ENCODE data around the gene GPR183. TPM values are rescaled to one million over a fixed set of nuclear protein-coding genes. Genes with fewer than 3 reads are reported as not detected.

The GPR183 gene
- total and polyA plus RNA-seq, 10 of the 15 experiments (the other 5 are each of a cell fraction or from before 2014, with no cell fraction given) = 134 to 669 (median 225) TPM

GRCh38 chr13:99354371-99354951, 47.3 kb upstream of the GPR183 start (continued):
- TF ChIP-seq NFIC (IDR thresholded peaks at IDR 0.05; ENCODE audit: low read depth, low read length) = 0 out of 2 replicates have a peak, but pooled peaks have one; percentile 17

- FAIRE-seq = no peak
- ChIA-PET POLR2A (interaction anchor here (0.5 to 1.9 kb wide), 12 partner anchors 8 to 1499 kb away, joined by 3 to 9 read pairs (median 4); partner anchors contain the start of gene GPR183), RAD21 (ENCODE audit: unreplicated experiment) (interaction anchor here (0.7 to 7.5 kb wide), 15 partner anchors 8 to 88 kb away, joined by 3 to 99 read pairs (median 7); partner anchors contain the start of gene GPR183), SMC1A (ENCODE audit: uncharacterized antibody, unreplicated experiment) (interaction anchor here (0.8 to 7.5 kb wide), 23 partner anchors 10 to 88 kb away, joined by 3 to 78 read pairs (median 6); partner anchors contain the start of gene GPR183), CTCF (interaction anchor here (0.8 to 3.9 kb wide), 15 partner anchors 11 to 89 kb away, joined by 3 to 22 read pairs (median 4); no protein-coding TSS in a partner anchor)
- in situ Hi-C loops (cut with MboI) = no loop called here
- peak overlapping the region; percentile 51 for H3K9ac ChIP-seq (ENCODE audit: control insufficient read depth, insufficient read depth, low read length)
- intact Hi-C loops (cut with micrococcal nuclease; ENCODE audit: unreplicated experiment) = loop anchor here (1.0 kb wide), 1 partner anchor 32 kb away; no protein-coding TSS in a partner anchor
- no peaks in the 10 kb centered on the region for H3K9me3 ChIP-seq (replicated peaks; ENCODE audit: control insufficient read depth, insufficient read depth, low read length)
- no peaks in the 10 kb centered on the region; a peak in 3 of 4 replicates for H3K36me3 ChIP-seq (ENCODE audit: control insufficient read depth in 2 of 2, insufficient read depth in 2 of 2, low read length in 1 of 2)
- 1% methylated on average over 8 of the region's 8 CpGs for WGBS (ENCODE audit: insufficient coverage, insufficient replicate concordance, low lambda C conversion rate, missing lambda C conversion rate)
- peak overlapping the region; percentile 7; the same call in 1 of the 2 replicates for H3K4me3 ChIP-seq
- no peaks in the 10 kb centered on the region for H4K20me1 ChIP-seq (ENCODE audit: control insufficient read depth, insufficient read depth)
- no peak overlapping the region for H2AFZ ChIP-seq (ENCODE audit: control insufficient read depth, low read depth, low read length)
- H3K4me1 ChIP-seq (ENCODE audit: control insufficient read depth, insufficient read depth, low read length) = peaks cover 57% of the 10 kb centered on the region
- ATAC-seq = peak; percentile 2
- H3K27me3 ChIP-seq (replicated peaks in 1 of 2; ENCODE audit: control insufficient read depth in 2 of 2, insufficient read depth in 2 of 2, low read length in 1 of 2) = no peaks in the 10 kb centered on the region
- H3K27ac ChIP-seq (ENCODE audit: control insufficient read depth, insufficient read depth) = peak overlapping the region; percentile 81
- no peak for DNase-seq (ENCODE audit: low read depth, low spot score)
- BruUV-seq (replicated peaks) = no TSS peak
- peak overlapping the region; percentile 83 for H3K4me2 ChIP-seq (ENCODE audit: control insufficient read depth, insufficient read depth)
- H3K79me2 ChIP-seq (ENCODE audit: control insufficient read depth, insufficient read depth, low read length) = peaks cover 24% of the 10 kb centered on the region
- TF ChIP-seq EP300 (IDR thresholded peaks at IDR 0.05; ENCODE audit: borderline replicate concordance in 1 of 2, control insufficient read depth in 1 of 2, low read depth in 2 of 2, low read length in 2 of 2) (no peak), NFIC (IDR thresholded peaks at IDR 0.05; ENCODE audit: low read depth, low read length) (no peak), SPI1 (IDR thresholded peaks at IDR 0.05; ENCODE audit: borderline replicate concordance, insufficient read depth, low read depth, low read length) (no peak), SIX5 (IDR thresholded peaks at IDR 0.05; ENCODE audit: low read depth, low read length, severe bottlenecking) (no peak), NFYB (IDR thresholded peaks at IDR 0.05; ENCODE audit: insufficient read depth, low read depth, low read length) (no peak), CREB1 (IDR thresholded peaks at IDR 0.05; ENCODE audit: low read depth) (no peak), IKZF2 (IDR thresholded peaks at IDR 0.05) (no peak; a peak in 1 of 4 replicates), E2F8 (IDR thresholded peaks at IDR 0.05; ENCODE audit: low read depth, partially characterized antibody) (no peak), RAD21 (IDR thresholded peaks at IDR 0.05; ENCODE audit: insufficient read depth, low read depth, low read length) (0 out of 2 replicates have a peak, but pooled peaks have one; percentile 1), IKZF1 (conservative IDR thresholded peaks at IDR 0.05) (no peak)
- TF ChIP-seq, protein P1, sequence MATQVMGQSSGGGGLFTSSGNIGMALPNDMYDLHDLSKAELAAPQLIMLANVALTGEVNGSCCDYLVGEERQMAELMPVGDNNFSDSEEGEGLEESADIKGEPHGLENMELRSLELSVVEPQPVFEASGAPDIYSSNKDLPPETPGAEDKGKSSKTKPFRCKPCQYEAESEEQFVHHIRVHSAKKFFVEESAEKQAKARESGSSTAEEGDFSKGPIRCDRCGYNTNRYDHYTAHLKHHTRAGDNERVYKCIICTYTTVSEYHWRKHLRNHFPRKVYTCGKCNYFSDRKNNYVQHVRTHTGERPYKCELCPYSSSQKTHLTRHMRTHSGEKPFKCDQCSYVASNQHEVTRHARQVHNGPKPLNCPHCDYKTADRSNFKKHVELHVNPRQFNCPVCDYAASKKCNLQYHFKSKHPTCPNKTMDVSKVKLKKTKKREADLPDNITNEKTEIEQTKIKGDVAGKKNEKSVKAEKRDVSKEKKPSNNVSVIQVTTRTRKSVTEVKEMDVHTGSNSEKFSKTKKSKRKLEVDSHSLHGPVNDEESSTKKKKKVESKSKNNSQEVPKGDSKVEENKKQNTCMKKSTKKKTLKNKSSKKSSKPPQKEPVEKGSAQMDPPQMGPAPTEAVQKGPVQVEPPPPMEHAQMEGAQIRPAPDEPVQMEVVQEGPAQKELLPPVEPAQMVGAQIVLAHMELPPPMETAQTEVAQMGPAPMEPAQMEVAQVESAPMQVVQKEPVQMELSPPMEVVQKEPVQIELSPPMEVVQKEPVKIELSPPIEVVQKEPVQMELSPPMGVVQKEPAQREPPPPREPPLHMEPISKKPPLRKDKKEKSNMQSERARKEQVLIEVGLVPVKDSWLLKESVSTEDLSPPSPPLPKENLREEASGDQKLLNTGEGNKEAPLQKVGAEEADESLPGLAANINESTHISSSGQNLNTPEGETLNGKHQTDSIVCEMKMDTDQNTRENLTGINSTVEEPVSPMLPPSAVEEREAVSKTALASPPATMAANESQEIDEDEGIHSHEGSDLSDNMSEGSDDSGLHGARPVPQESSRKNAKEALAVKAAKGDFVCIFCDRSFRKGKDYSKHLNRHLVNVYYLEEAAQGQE (IDR thresholded peaks at IDR 0.05; ENCODE audit: low read depth, low read length) = no peak
- TF ChIP-seq, protein P2, sequence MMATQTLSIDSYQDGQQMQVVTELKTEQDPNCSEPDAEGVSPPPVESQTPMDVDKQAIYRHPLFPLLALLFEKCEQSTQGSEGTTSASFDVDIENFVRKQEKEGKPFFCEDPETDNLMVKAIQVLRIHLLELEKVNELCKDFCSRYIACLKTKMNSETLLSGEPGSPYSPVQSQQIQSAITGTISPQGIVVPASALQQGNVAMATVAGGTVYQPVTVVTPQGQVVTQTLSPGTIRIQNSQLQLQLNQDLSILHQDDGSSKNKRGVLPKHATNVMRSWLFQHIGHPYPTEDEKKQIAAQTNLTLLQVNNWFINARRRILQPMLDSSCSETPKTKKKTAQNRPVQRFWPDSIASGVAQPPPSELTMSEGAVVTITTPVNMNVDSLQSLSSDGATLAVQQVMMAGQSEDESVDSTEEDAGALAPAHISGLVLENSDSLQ (IDR thresholded peaks at IDR 0.05) = no peak
Measured at GRCh38 chr13:99353836-99354235, 46.6 kb upstream of the GPR183 start.

Data from GM12878 (cell line).